ENCODE measurements around the gene CASZ1.

CASZ1 gene

DNA sequence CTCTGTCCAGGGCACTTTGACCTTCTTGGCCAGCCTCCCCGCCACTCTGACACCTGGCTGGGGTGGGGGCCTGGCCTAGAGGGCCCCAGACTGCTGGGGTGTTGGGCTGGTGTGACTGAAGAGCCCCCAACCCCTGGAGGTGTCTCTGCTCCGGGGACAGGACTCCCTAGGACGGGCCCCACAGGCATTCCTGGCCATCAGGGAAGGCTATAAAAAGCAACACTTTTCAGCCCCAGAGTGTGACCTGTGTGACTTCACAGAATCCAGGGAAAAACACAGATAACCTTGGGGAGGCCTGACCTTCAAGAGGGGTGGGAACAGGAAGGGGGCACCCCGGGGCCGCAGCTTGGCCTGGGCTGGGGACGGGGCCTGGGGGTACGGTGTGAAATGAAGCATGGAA lies 24.0 kb upstream of the CASZ1 start:
- DNase-seq, result no peak

DNA sequence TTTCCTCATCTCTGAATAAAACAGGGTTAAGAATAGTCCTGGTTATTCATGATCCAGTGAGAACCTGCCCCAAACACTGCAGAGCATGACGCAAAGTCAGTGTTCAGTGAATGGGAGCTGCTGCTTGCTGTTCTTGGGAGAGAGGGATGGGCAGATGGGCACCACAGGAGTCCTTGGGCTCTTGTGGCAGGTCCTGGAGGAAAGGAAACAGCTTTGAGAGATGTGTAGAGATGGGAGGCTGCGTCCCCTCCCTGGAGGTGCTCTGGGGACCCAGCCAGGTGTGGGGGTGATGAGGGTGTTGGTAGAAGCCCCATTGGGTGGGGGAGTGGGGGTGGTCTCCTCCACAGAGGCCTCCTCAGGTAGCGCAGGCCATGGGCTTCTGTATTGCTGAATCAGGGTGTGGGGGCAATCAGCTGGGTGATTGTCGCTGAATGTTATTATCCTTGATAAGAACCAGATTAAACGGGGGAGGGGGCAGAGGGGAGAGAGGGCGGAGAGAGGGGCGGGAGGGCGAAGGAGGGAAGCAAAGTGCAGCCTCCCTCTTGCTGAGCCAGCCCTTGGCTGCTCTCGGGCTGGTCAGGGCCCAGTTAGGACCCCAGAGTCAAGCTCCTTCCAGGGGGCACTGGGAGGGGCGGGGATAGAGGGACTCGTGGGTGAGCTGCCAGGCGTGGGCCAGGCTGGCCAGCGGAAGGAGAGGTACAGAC lies 22.9 kb upstream of the CASZ1 start:
- DNase-seq, result no peak

DNA sequence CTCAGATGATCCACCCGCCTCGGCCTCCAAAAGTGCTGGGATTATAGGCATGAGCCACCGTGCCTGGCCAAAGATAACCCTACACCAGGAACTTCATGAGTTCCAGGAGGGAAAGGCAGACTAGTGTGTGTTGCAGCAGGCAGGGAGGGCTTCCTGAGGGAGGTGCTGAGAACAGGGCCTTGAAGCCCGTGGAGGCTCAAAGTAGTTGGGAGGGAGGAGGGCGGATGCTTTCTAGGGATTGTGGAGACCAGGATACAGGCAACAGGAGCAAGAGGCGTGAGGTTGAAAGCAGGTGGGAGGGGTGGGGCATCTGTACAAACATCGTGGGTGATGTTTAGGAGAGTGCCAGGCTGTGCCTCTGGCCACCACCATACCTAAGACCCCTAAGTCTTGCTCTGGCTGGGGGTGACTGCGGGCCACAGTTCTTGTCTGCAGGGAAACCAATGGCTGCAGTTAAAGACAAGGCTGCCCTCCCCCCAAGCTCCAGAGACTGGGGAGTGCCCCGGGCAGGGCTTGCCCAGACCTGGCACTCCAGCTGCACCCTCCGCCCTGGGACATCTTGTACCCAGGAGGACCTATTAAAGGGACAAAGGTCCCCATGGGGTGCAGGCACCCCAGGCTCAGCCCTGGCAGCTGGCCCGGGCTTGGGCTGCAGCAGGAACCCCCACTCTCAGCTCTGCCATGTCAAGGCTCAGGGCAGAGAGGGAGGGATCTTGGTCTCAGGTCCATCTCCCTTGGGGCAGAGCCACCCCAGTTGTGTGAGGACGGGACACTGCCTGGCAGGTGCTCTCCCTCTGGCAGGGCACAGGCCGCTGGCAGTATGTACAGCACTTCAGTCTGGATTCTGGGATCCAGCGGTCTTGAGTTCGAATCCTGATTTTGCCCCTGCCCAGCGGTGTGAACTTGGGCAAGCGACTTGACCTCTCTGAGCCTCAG lies 22.1 kb upstream of the CASZ1 start:
- no peak for DNase-seq

DNA sequence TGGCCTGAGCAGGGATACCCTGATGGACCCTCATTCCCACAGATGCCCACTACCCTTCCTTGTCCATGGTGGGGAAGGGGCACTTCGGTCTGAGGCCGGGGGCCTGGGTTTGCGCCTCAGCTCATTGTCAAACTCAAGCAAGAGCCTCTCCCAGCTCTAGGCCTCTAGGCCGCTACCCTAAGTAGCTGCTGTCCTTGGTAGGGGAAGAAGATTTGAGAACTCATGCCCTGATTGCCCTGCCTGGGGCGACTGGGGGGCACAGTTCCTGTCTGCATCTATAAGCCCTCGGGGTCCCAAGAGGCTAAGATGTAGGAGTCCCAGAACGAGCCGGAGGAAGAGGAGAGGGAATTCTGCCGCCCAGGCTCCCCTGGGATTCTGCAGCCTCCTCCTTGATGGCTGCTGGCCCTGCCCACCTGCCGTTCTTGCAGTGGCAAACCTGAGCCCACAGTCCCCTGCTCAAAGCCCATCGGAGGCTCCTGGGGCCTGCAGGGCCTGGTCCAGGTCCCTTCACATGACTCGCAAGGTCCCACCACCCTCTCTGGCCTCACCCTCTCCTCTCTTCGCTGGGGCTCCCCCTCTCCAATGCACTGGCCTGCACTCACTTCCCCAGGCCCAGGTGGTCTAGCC lies 20.4 kb upstream of the CASZ1 start:
- DNase-seq, result no peak

DNA sequence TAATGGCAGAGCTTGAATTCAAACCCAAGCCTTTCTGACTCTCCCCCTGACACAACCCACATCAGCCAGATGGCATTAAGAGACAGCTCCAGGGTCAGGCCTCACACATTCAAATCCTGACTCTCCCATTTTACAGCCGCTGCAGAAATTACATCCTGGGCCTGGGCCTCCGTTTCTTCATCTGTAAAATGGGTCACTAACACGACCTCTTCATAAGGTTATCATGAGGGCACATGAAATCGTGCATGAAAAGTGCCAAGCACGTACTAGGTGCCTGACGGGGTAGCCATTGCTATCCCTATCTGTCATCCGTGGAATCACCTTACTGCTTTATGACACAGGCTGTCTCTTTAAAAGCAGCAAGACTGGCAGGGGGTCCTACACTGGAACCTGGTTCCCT lies 19.8 kb upstream of the CASZ1 start:
- no peak for DNase-seq

DNA sequence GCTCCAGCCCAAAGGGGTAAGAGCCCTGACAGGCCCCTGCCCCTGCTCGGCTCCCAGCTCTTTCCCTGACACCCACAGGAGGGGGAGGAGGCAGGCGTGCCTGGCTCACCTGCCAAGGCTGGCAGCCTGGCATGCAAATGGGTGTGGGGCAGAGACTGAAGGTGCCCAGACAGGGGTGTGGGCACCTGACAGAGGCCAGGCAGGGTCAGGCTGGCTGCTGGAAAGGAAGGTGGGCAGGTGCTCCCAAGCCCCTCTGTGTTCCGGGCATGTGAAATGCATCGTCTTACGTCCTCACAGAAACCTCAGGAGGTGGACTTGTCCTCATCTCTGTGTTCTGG lies 19.4 kb upstream of the CASZ1 start:
- no peak for DNase-seq

DNA sequence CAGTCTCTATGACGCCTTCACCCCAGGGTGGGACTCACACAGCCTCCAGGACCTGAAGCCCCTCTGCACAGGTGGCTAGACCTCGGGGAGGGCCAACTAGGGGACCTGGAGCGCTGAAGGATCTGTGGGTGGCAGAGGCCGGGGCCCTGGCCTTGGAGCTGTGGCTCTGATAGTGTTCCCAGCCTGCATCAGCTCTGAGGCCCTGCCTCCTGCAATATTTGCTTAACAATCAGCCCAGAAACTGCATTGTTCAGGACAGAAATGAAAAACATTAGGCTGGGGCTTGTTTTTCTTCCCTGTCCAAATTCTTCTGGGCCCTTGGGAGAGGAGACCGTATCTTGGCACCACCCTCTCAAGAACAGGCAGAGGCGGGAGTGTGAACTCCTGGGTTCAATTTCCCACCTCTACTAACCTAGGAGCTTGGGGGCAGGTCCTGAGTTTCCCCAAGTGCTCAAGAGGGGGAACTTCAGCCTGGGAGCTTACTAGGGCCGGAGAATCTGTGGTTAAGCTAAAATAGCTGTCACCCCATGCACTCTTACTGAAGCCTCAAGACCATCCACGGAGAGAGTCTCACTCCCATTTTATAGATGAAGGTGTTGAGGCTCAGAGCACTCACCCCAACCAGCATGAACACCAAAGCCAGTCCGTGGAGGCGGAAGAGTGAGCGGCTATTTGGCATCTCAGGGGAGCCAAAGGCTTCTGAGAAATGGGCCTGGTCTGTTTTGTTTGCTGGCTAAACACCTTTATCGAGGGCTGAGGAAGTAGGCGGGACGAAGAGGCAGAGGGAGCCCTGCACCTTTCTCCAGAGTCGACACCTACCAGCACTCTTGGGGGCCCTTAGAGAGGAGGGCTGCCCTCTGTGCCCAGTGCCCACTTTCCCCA lies 18.8 kb upstream of the CASZ1 start:
- DNase-seq, result no peak

DNA sequence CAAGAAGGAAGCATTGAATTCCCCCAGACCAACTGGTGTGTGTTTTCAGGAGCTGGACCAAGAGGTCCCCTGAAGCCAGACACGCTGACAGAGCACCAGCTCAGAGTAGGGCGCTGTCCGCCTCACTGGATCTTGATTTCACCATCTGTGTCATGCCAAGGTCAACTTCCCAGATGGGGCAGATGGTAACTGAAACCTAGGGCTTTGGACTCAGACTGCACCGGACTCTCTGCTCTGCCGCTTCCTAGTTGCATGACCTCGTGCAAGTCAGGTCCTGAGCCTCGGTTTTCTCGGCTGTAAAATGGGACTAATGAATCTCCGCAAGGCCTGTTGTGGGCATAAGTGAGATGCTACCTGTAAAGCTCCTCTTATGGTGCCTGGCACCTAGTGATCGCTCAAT lies 17.9 kb upstream of the CASZ1 start:
- DNase-seq, result no peak

GRCh38 chr1:10813799-10814198 lies 17.4 kb upstream of the CASZ1 start:
- DNase-seq, result no peak

GRCh38 chr1:10812387-10812915 lies 16.0 kb upstream of the CASZ1 start:
- no peak for DNase-seq

GRCh38 chr1:10808441-10808840 lies 12.0 kb upstream of the CASZ1 start:
- DNase-seq, result no peak

GRCh38 chr1:10806966-10807365 lies 10.5 kb upstream of the CASZ1 start:
- DNase-seq, result no peak

- DNase-seq, result peak in 1 of 2 experiments; percentile 23
Observed at GRCh38 chr1:10803971-10804820, 7.8 kb upstream of the CASZ1 start.

- DNase-seq, result no peak
Observed at GRCh38 chr1:10802944-10803715, 6.7 kb upstream of the CASZ1 start.

DNA sequence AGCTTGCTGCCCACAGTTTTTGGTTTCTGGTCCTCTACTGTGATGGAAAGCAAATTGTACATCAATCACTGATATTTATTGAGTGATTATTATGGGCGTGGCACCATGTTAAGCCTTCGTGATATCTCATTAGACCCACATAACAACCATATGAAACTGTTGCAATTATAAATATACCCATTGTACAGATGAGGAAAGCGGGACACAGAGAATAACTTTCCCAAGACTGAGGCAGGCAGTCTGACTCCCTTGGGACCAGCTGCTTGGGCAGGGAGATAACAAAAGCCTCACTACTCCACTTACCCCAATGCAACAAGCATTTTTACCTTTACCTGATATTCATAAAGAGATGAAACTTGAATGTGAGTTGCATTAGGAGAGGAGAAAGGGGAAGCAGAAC lies 4.3 kb upstream of the CASZ1 start:
- no peak for DNase-seq

- DNase-seq, result no peak
Observed at GRCh38 chr1:10799726-10800125, 3.3 kb upstream of the CASZ1 start.

DNA sequence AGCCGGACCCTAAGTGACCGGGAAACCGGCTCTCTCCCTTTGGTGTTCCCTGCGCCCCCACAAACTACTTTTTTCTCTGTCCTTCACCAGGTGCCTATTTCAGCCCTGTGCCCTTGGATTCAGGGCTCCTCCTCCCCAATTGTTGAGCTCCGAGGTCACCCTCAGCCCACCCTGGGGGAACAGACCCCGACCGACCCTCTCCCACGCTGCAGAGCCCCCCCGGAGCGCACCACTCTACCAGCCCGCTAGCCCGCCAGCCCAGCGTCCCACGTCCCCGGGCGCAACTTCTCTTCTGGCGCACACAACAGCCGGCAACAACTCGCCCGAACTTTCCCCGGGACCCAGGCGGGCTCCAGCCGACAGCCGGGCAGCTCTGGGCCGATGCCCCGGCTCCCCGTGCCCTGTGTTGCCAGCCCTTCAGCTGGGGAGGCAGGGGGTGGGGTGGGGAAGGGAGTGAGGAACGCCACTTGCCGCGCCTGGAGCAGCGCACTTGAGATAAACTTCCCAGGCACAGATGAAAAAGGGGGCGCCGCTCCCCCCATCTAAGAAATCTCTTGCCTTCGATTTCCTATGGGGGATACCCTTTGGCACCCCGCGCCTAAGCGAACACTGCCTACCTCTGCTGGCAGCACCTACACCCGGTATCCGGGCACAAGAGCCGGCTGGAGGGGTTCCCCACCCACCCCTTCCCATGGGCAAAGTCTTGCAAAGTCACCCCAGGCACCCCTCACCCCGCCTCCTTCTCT lies 997 bp downstream of the CASZ1 start:
- peak; percentile 27 to 37 for DNase-seq

DNA sequence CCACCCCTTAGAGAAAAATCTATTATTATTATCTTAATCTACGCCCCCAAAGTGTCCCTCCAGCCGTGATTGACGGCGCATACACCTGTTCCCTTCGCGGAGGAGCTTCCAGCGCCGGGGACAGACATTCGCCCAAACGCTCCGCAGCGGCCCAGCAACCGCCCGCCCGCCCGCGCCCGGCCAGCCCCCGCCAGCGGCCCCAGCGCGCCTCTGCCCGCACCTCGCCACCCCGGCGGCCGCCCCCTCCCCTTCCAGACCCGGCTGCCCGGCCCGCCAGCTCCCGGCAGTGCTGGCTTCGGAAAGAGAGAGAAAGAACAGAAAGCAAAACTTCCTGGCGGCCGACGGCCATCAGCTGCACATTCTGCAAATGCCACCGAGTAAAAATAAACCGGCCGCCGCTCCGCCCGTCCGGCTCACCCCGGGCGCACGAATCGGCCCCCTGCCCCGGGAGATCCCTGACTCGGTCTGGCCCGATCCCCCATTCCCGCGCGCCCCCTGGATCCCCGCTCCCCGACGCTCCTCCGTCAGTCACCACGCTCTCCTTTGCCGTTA lies 1.6 kb downstream of the CASZ1 start:
- DNase-seq, result peak; percentile 20 to 35

- no peak for DNase-seq
Observed at GRCh38 chr1:10793129-10793651, 3.3 kb downstream of the CASZ1 start.
